GM12873 (cell line): ENCODE results near the gene VPS25.
A peak's percentile ranks its signal among the peaks of the same experiment; 100 is the strongest.

ENCODE experiments used
- CTCF ChIP-seq: IDR thresholded peaks from 2 replicates; pipeline ENCODE4 v1.5.1; 2012; ENCODE audit warnings: low read depth, mild to moderate bottlenecking, moderate library complexity, low read length, control low read depth; ENCODE audit not compliant: insufficient read depth; ENCODE audit errors: missing control alignments

Gene VPS25

DNA sequence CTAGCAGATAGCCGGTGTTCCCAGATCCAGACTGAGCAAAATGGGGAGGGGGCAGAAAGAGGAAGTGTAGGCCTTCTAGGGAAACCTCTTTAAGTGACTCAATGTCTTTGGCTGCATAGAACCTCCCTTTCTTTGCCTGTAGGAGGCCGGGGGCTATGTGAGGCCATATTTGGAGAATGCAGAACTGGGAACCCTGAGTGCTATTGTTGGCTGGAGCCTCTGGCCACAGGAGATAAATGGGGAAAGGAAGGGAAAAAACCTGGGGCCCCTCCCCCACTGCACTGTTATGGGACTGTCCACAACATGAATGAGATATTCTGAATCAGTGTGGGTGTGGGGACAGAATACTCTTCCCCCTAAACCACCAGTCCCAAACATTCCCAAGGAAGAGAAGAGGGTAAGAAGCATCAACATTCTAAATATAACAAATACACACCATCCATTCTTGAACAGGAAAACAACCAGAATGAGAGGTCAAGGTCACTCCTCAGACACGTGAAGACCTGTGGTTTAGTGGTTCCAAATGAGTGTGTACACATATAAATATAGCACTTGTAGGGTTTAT, 2.4 kb downstream of the VPS25 start:
- peak; percentile 34 for TF ChIP-seq CTCF

- TF ChIP-seq CTCF: no peak
These were observed 5.3 kb downstream of the VPS25 start for GRCh38 chr17:42778570-42778969.

DNA sequence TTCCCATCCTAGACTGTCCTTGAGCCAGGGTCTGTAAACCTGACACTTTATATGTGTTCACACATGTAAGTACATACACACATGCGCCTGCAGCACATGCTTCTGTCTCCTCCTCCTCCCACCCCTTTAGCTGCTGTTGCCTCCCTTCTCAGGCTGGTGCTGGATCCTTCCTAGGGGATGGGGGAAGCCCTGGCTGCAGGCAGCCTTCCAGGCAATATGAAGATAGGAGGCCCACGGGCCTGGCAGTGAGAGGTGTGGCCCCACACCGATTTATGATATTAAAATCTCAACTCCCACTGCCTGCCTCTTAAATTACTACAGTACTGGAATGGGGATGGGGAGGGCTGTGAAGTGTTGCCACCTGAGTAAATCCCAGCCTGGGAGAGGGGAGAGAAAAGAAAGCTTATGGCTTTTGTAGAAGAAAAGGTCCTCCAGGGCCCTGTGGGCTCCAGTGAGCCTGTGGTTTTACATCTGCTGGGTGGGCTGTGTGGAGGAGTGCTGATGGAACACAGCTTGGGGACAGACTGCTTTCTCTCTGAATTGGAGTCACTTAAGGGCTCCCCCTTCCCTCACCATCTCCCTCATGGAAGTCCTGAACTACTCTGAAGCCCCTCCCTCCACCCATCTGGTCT, 6.2 kb downstream of the VPS25 start:
- no peak for TF ChIP-seq CTCF

- TF ChIP-seq CTCF: no peak
These were observed 6.9 kb downstream of the VPS25 start, which contains the start of gene WNK4 for GRCh38 chr17:42779936-42780850. Gene WNK4, plus strand, starts transcription at chr17:42780610. Its CDS starts 89 bp downstream, at chr17:42780699.

- TF ChIP-seq CTCF: no peak
These were observed 7.8 kb downstream of the VPS25 start for GRCh38 chr17:42780851-42781638.

DNA sequence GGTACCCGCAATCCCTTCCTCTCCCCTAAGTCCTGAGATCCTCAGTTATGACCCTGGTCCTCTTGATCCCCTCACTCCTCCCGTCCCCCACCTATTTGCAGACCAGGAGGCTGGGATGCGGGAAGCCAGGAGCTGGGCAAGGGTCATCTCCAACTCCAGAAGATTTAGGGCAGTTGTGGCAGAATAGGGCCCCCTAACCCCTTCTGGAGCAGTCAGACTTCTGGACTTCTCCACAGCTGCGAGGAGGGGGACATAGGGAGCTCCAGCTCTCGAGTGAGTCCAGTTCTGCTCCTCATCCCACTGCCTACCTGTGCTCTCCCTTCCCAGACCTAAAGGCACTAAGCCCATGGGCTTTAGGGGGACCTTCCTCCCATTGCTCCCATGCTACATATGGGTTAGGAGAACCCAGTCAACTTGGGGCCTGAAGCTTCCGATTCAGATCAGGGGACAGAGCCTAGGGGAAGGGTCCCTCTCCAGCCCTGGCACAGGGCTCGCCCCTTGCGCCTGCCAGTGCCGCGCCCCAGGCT, 8.5 kb downstream of the VPS25 start:
- TF ChIP-seq CTCF: no peak
